T-helper 1 cell (primary cell): ENCODE data around the gene RSAD1.
"Not testable (repeated sequence)": the region's sequence is repeated elsewhere in the genome, so short reads cannot be mapped to it uniquely, and the experiment has no call there.

Experiments used
- DNase-seq, 5 donors: peaks; one replicate each; pipeline ENCODE4 v3.0.0-alpha.2; 2012 to 2020

The RSAD1 gene

GRCh38 chr17:50473901-50474300 is 4.8 kb upstream of the RSAD1 start:
- DNase-seq = no peak

- DNase-seq = no peak
Observed at GRCh38 chr17:50474523-50474922, 4.1 kb upstream of the RSAD1 start.

- no peak for DNase-seq
Observed at GRCh38 chr17:50475362-50475761, 3.3 kb upstream of the RSAD1 start.

GRCh38 chr17:50475775-50476544 is 2.7 kb upstream of the RSAD1 start:
- not testable (repeated sequence) for DNase-seq

GRCh38 chr17:50476545-50477315 is 1.9 kb upstream of the RSAD1 start:
- no peak for DNase-seq

GRCh38 chr17:50477976-50478375 is 684 bp upstream of the RSAD1 start:
- DNase-seq = no peak

GRCh38 chr17:50479522-50480141 is 972 bp downstream of the RSAD1 start:
- peak; percentile 34 to 74 (median 47) for DNase-seq

- DNase-seq = no peak
Observed at GRCh38 chr17:50480142-50480764, 1.6 kb downstream of the RSAD1 start.

GRCh38 chr17:50480854-50481490 is 2.3 kb downstream of the RSAD1 start:
- no peak for DNase-seq

- no peak for DNase-seq
Observed at GRCh38 chr17:50481648-50482047, 3.0 kb downstream of the RSAD1 start.

GRCh38 chr17:50482110-50482509 is 3.5 kb downstream of the RSAD1 start:
- no peak for DNase-seq

- DNase-seq = peak; percentile 34 to 68 (median 52)
Observed at GRCh38 chr17:50482516-50482915, 3.9 kb downstream of the RSAD1 start.

GRCh38 chr17:50483266-50483665 is 4.6 kb downstream of the RSAD1 start:
- no peak for DNase-seq

GRCh38 chr17:50484386-50485155 is 5.9 kb downstream of the RSAD1 start:
- DNase-seq = no peak

- DNase-seq = no peak
Observed at GRCh38 chr17:50487213-50488096, 8.8 kb downstream of the RSAD1 start.

- no peak for DNase-seq
Observed at GRCh38 chr17:50488880-50489279, 10.2 kb downstream of the RSAD1 start.

- no peak for DNase-seq
Observed at GRCh38 chr17:50491505-50491904, 12.8 kb downstream of the RSAD1 start.

GRCh38 chr17:50492214-50492613 is 13.6 kb downstream of the RSAD1 start:
- no peak for DNase-seq

- DNase-seq = no peak
Observed at GRCh38 chr17:50493744-50494143, 15.1 kb downstream of the RSAD1 start.

- DNase-seq = no peak
Observed at GRCh38 chr17:50495217-50495823, 16.7 kb downstream of the RSAD1 start.
